Breast epithelium (tissue), 4 donors: Measurements from ENCODE around the gene BRIX1. TPM values are rescaled to one million over a fixed set of nuclear protein-coding genes. Genes with fewer than 3 reads are reported as not detected.

Experiments used
- DNase-seq, 2 donors: peaks; one replicate each; pipeline ENCODE4 v3.0.0-alpha.2; 2019; ENCODE audit warnings: low spot score in 2 of 2
- H3K27ac ChIP-seq, 2 donors: fragments of 200-600 bp; sonication (generic) in 1 of 2; one replicate each; pipeline ENCODE4 v1.5.1; 2016 to 2019; ENCODE audit warnings: mild to moderate bottlenecking in 1 of 2
- H3K27me3 ChIP-seq, 2 donors: fragments of 200-600 bp; sonication (generic) in 1 of 2; one replicate each; pipeline versions ENCODE4 v1.5.1 to v1.6.0; 2017 to 2019; ENCODE audit warnings: control low read depth in 1 of 2, mild to moderate bottlenecking in 1 of 2
- H3K36me3 ChIP-seq: fragments of 200-600 bp; one replicate; pipeline ENCODE4 v1.5.1; 2019
- H3K4me1 ChIP-seq, 2 donors: fragments of 200-600 bp; sonication (generic); one replicate each; pipeline ENCODE4 v1.5.1; 2016 to 2019; ENCODE audit warnings: control low read depth in 1 of 2
- H3K4me3 ChIP-seq, 3 donors: fragments of 200-600 bp; sonication (generic); 1 replicate in 2 of 3; 2 replicates in 1 of 3; pipeline ENCODE4 v1.5.1; 2016 to 2019; ENCODE audit warnings: mild to moderate bottlenecking in 3 of 3, moderate library complexity in 2 of 3
- H3K9me3 ChIP-seq, 2 donors: fragments of 200-600 bp; sonication (generic) in 1 of 2; one replicate each; pipeline ENCODE4 v1.5.1; 2016 to 2019; ENCODE audit warnings: control low read depth in 1 of 2
- CTCF ChIP-seq, 3 donors: fragments of 450-650 bp; IDR thresholded peaks; one replicate each; pipeline ENCODE4 v1.5.1; 2016 to 2017; ENCODE audit warnings: antibody characterized with exemption in 3 of 3, mild to moderate bottlenecking in 3 of 3, moderate library complexity in 3 of 3
- POLR2A ChIP-seq: fragments of 450-650 bp; IDR thresholded peaks from one replicate; pipeline ENCODE4 v1.6.1; 2016; ENCODE audit warnings: antibody characterized with exemption, mild to moderate bottlenecking, moderate library complexity
- POLR2AphosphoS5 ChIP-seq, 3 donors: sonication (generic); formaldehyde crosslinking; IDR thresholded peaks; one replicate each; pipeline ENCODE4 v1.6.1; 2017; ENCODE audit warnings: antibody characterized with exemption in 3 of 3
- intact Hi-C: fragments of 100-400 bp; cut with DNase I; formaldehyde crosslinking; loops from one replicate; pipeline ENCODE4 v1.15.1; 2023; ENCODE audit warnings: low total_unique reads
- total RNA-seq, 3 donors: library from RNA; depleted of rRNA; stranded (reverse); fragments of >200 nt; gene quantifications; one replicate each; pipeline ENCODE4 v1.1.0, GENCODE V29; 2016

BRIX1 gene
- total RNA-seq, 3 donors from 2014 or later: 18.2 to 28.8 (median 23.7) TPM

GRCh38 chr5:34891981-34892380 lies 23.5 kb upstream of the BRIX1 start:
- intact Hi-C loops: loop anchor here (5.0 to 10.0 kb wide), 2 partner anchors 225 to 407 kb away; no protein-coding TSS in a partner anchor
- DNase-seq: no peak
- no peak overlapping the region for H3K27ac ChIP-seq
- TF ChIP-seq CTCF (IDR thresholded peaks at IDR 0.05) (no peak), POLR2AphosphoS5 (IDR thresholded peaks at IDR 0.05) (peak in 2 of 3 donors; percentile 39 to 75), POLR2A (no peak)
- H3K36me3 ChIP-seq: no peaks in the 10 kb centered on the region
- H3K9me3 ChIP-seq: no peaks in the 10 kb centered on the region
- H3K4me1 ChIP-seq: no peaks in the 10 kb centered on the region
- no peaks in the 10 kb centered on the region for H3K27me3 ChIP-seq
- no peak overlapping the region for H3K4me3 ChIP-seq

- DNase-seq: no peak
- Histone ChIP-seq H3K36me3 (no peaks in the 10 kb centered on the region), H3K27me3 (no peaks in the 10 kb centered on the region), H3K4me1 (no peaks in the 10 kb centered on the region), H3K4me3 (no peak overlapping the region), H3K27ac (no peak overlapping the region), H3K9me3 (no peaks in the 10 kb centered on the region)
- no peak for TF ChIP-seq POLR2AphosphoS5 (IDR thresholded peaks at IDR 0.05)
- TF ChIP-seq POLR2A: no peak
- no peak for TF ChIP-seq CTCF (IDR thresholded peaks at IDR 0.05)
- intact Hi-C loops: loop anchor here (5.0 to 10.0 kb wide), 2 partner anchors 225 to 408 kb away; no protein-coding TSS in a partner anchor
Measured at GRCh38 chr5:34892414-34892813, 23.1 kb upstream of the BRIX1 start.

- no peak overlapping the region for H3K4me3 ChIP-seq
- TF ChIP-seq POLR2AphosphoS5 (IDR thresholded peaks at IDR 0.05) (no peak), CTCF (IDR thresholded peaks at IDR 0.05) (no peak), POLR2A (no peak)
- H3K9me3 ChIP-seq: no peaks in the 10 kb centered on the region
- no peak overlapping the region for H3K27ac ChIP-seq
- H3K27me3 ChIP-seq: no peaks in the 10 kb centered on the region
- intact Hi-C loops: loop anchor here (5.0 to 10.0 kb wide), 2 partner anchors 227 to 410 kb away; no protein-coding TSS in a partner anchor
- no peaks in the 10 kb centered on the region for H3K4me1 ChIP-seq
- no peak for DNase-seq
- H3K36me3 ChIP-seq: no peaks in the 10 kb centered on the region
Measured at GRCh38 chr5:34894716-34895115, 20.8 kb upstream of the BRIX1 start.

GRCh38 chr5:34895641-34896419 lies 19.7 kb upstream of the BRIX1 start:
- Histone ChIP-seq H3K36me3 (no peaks in the 10 kb centered on the region), H3K9me3 (no peaks in the 10 kb centered on the region), H3K4me3 (no peak overlapping the region), H3K27me3 (no peaks in the 10 kb centered on the region), H3K4me1 (no peaks in the 10 kb centered on the region), H3K27ac (no peak overlapping the region)
- TF ChIP-seq POLR2A (no peak), POLR2AphosphoS5 (IDR thresholded peaks at IDR 0.05) (no peak), CTCF (IDR thresholded peaks at IDR 0.05) (no peak)
- intact Hi-C loops: loop anchor here (10.0 kb wide), 1 partner anchor 411 kb away; no protein-coding TSS in a partner anchor
- DNase-seq: no peak

- no peak for DNase-seq
- intact Hi-C loops: loop anchor here (10.0 kb wide), 1 partner anchor 413 kb away; no protein-coding TSS in a partner anchor
- H3K27me3 ChIP-seq: no peaks in the 10 kb centered on the region
- no peak overlapping the region for H3K27ac ChIP-seq
- H3K4me3 ChIP-seq: no peak overlapping the region
- no peaks in the 10 kb centered on the region for H3K9me3 ChIP-seq
- H3K36me3 ChIP-seq: no peaks in the 10 kb centered on the region
- no peaks in the 10 kb centered on the region for H3K4me1 ChIP-seq
- TF ChIP-seq POLR2A (no peak), POLR2AphosphoS5 (IDR thresholded peaks at IDR 0.05) (no peak), CTCF (IDR thresholded peaks at IDR 0.05) (no peak)
Measured at GRCh38 chr5:34897646-34898045, 17.9 kb upstream of the BRIX1 start.
